ENCODE results near the gene LCLAT1.

Gene LCLAT1

DNA sequence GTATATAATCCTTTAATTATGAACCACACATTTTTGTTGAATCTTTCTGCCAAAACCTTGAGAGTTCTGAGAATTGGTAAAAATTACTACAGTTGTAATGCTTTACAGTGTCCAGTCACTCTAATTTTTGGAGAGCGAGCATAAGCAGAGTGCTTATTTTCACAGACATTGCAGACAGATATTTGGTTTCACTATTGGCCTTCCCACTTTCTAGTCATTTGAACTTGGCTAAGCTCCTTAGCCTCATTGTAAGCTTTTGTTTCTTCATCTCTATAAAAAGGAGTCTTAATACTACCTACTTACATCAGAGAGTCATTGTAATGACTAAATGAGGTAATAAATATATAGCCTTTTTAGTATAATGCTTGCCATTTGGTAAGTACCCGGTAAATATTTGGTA, 80.4 kb downstream of the LCLAT1 start:
- no peak for TF ChIP-seq GATA3 (IDR thresholded peaks at IDR 0.05; ENCODE audit: low read depth, low read length)
- TF ChIP-seq GATA2 (IDR thresholded peaks at IDR 0.05; ENCODE audit: low read depth, low read length), result no peak

DNA sequence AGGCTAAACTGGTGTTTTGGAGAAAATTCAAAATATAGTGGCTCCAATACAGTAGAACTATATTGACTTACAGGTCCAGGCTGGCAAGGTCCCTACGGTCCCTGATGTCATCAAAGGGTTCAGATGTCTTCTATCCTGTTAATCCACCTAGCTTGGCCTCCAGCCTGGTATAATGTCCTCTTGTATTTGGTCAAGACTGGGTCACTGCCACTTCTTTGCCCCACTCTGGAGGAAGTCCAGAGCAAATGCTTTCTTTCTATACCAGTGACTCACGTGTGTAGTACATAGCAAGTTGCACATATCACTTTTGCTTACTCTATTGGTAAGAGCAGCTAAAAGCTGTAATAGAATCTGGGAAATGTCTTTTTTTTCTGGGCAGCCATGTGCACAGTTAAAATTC, 80.8 kb downstream of the LCLAT1 start:
- TF ChIP-seq GATA2 (IDR thresholded peaks at IDR 0.05; ENCODE audit: low read depth, low read length), result no peak
- no peak for TF ChIP-seq GATA3 (IDR thresholded peaks at IDR 0.05; ENCODE audit: low read depth, low read length)

DNA sequence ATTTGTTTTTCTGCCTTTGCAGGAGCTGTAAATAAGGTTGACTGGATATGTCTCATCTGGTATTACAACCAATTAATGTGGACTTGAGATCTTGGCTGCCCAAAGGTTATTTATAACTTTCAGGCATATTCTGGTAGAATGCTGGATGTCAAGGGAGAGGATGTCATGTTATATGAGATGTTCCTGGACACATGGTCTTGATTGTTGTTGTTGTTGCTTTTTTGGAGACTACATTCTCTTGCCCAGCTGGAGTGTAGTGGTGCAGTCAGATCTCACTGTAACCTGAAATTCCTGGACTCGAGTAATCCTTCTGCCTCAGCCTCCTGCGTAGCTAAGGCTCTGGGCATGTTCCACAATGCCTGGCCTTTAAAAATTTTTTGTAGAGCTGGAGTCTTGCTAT, 83.3 kb downstream of the LCLAT1 start:
- no peak for TF ChIP-seq GATA2 (IDR thresholded peaks at IDR 0.05; ENCODE audit: low read depth, low read length)

DNA sequence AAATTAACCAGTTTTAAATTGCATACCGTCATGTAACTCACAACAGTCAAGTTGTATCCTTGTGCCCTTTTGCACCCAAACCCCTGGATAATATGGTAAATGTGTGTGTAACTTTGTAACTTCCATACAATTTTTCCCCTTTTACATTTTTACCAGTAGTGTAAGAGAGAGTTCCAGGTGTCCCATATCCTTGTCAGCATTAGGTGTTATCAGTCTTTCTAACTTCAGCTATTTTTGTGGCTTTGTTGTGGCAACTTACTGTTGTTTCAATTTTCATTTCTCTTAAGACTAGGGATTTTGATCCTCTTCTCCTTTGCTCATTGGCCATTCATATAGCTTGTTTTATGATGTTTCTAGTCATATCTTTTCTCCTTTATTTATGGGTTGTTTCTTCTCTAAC, 94.6 kb downstream of the LCLAT1 start:
- no peak for TF ChIP-seq GATA3 (IDR thresholded peaks at IDR 0.05; ENCODE audit: low read depth, low read length)
- TF ChIP-seq GATA2 (IDR thresholded peaks at IDR 0.05; ENCODE audit: low read depth, low read length), result no peak

DNA sequence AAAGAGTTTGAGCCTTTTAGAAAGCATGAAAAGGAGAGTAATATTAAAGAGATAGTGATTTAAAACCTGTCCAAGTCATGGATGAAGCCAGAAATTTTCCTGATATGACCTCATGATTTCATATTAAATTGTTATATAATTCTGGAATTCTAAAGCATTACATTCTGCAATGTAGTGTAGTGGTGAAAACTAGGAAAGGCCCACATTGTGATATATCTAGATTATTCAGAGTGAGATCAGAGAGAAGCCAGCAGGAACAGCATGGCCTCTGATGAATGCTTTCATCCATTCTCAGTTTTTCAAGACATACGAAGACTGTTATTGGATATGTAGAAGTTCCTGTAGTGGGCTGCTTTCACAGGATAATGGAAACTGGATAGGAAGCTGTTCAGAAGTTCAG, 98.8 kb downstream of the LCLAT1 start:
- TF ChIP-seq GATA2 (IDR thresholded peaks at IDR 0.05; ENCODE audit: low read depth, low read length) (no peak), GATA3 (IDR thresholded peaks at IDR 0.05; ENCODE audit: low read depth, low read length) (no peak)

DNA sequence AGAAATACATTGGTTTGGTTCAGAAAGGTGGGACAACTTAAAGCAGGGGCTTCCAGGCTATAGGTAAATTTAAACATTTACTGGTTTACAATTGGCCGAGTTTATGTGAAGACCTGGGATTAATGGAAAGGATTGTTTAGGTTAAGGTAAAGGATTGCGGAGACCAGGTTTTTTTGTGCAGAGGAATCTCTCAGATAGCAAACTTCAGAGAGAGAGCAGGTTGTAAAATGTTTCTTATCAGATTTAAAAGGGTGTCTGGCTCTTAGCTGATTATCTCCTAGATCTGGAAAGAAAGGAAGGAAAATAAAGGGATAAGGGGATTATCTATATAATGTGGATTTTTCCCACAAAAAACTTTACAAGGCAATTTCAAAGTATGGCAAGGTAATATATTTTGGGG, 101.3 kb downstream of the LCLAT1 start:
- TF ChIP-seq GATA2 (IDR thresholded peaks at IDR 0.05; ENCODE audit: low read depth, low read length) (no peak), GATA3 (IDR thresholded peaks at IDR 0.05; ENCODE audit: low read depth, low read length) (peak; percentile 29; the same call in 1 of the 2 replicates)

DNA sequence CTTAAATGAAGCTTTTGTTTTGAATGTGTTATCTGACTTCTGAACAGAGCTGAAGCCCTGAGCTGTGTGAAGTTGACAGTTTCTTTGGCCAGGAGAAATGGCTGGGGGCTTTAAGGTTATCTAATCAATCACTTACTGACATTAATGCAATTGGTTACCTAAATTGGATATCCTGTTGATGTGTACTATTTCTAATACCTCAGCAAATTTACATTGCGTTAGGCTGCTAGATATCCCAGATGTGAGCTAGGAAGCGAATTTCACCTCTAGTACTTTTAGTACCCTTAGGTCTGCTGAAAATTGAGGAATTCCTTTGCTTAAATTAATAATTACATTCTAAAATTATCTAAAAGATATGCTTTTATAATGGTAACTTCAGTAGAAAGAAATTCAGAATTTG, 102.0 kb downstream of the LCLAT1 start:
- no peak for TF ChIP-seq GATA3 (IDR thresholded peaks at IDR 0.05; ENCODE audit: low read depth, low read length)
- no peak for TF ChIP-seq GATA2 (IDR thresholded peaks at IDR 0.05; ENCODE audit: low read depth, low read length)

DNA sequence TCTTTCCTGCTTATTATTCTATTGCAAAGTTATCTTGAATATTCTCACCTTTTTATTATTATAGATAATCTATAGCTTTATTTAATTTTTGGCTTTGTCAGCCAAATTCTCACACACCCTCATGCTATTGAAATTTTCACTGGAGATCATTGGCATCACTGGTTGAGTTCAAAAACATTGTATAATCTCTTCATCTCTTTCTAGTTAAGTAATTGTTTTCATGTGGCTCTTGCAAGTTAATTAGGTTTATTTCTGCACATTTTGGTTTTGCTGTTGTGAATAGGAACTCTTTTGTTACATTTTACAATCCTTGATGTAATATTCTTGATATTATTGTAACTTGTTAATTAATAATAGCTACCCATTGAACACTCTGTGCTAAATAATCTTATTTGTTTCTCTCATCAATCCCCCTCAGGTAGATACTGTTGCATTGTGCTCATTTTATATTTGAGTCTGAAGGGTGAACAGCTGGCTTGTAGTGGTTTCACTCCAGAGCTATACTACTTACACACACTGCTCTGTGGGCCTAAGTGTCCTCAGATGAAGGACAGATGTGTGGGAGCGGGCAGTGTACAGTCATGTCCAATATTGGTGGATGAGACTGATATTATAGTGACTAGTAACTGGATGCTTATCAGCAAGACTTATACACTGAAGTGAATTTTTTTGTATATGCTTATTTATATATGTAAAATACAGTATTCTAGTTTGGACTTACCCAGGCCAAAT, 112.7 kb downstream of the LCLAT1 start:
- TF ChIP-seq GATA3 (IDR thresholded peaks at IDR 0.05; ENCODE audit: low read depth, low read length), result peak; percentile 52
- no peak for TF ChIP-seq GATA2 (IDR thresholded peaks at IDR 0.05; ENCODE audit: low read depth, low read length)

DNA sequence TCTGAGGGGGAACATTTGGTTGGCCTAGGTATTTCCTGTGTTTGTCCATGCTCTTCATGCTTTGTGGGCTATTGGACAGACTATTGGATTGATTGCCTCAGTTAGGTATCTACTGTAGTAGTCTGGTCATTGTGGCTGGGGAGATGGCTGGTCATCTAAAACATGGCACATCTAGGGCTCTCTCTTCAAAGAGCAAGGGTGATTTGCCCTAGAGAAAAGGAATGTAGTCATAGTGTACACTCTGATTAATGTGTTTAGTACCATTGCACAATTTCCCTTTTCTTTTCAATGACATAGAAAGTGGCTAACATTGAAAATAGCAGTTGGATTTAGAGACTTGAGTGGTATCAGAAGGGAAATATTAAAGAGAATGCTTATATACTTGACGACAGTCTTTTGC, 114.3 kb downstream of the LCLAT1 start:
- no peak for TF ChIP-seq GATA3 (IDR thresholded peaks at IDR 0.05; ENCODE audit: low read depth, low read length)
- no peak for TF ChIP-seq GATA2 (IDR thresholded peaks at IDR 0.05; ENCODE audit: low read depth, low read length)

DNA sequence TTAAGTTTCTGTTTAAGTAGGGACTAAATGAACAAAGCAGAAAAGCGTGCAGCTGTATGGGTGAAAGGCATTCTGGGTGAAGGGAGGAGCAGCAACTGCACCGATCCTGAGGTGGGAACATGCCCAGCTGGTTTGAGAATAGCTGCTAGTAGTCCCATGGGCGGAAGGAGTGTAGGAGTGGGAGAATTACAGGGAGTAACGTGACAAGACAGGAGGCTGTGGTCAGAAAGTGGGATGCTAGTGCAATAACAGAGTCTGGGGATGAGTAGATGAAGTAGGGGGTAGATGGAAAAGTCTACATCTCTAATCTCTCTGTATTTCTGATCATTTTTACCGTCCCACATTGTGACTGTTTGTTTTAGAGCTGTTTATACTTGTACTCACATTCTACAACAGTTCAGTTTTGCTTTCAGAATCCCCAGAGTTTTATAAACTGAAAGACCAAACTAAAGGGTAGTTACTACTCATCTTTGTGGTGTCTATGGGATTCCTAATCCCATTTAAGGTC, 118.9 kb downstream of the LCLAT1 start:
- TF ChIP-seq GATA2 (IDR thresholded peaks at IDR 0.05; ENCODE audit: low read depth, low read length), result no peak
- TF ChIP-seq GATA3 (IDR thresholded peaks at IDR 0.05; ENCODE audit: low read depth, low read length), result no peak

DNA sequence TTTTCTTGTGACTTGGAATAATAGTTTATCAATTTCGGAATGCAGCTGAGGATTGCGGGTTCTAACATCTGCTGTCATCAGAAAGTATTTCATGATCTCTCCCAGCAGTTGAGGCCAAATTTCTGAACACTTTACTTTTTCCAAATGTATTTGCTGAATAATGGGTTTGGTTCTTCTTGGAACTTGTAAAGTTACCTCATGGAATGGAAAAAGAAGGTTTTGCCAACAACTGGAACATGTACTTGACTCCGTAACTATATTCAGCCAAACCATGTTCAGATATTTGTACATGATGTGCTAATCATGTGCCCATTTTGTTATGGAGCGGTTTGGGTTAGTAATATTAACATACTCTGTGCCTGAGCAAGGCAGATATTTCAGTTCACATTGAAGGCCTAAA, 119.6 kb downstream of the LCLAT1 start:
- TF ChIP-seq GATA2 (IDR thresholded peaks at IDR 0.05; ENCODE audit: low read depth, low read length), result no peak

DNA sequence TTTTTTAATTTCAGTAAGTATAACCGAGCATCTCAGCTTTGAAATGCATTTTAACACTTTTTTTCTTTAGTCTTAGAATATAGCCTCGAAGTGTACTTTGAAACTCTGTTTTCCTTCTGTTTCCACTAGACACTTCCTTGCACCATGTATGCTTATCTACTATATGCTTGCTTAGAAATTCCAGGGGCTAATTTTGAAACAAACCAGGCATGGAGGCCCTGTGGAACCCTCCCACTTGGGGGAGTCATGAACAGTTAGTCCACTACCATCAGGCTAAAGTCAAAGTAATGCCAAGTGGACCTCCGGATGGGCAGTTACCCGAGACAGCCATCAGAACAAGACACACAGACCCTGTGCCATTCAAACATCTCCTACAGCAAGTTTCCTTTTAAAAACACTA, 120.3 kb downstream of the LCLAT1 start:
- TF ChIP-seq GATA3 (IDR thresholded peaks at IDR 0.05; ENCODE audit: low read depth, low read length) (no peak), GATA2 (IDR thresholded peaks at IDR 0.05; ENCODE audit: low read depth, low read length) (no peak)

DNA sequence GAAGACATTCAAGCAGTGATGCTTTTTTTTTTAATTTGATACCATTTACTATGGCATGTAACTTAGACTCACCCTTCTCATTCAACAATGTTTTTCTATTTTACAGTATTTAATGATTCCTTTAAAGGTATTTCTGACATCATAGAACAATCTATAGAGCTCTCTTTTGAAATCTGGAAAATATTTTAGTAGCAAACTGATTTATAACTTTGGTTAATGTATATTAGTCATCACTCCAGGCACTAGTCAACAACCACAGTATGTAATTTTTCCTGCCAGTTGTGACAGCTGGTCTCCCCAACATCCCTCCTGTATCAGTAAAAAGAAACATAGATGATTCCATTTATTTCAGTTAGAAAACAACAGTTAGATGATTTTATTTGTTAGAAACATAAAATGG, 122.9 kb downstream of the LCLAT1 start:
- TF ChIP-seq GATA2 (IDR thresholded peaks at IDR 0.05; ENCODE audit: low read depth, low read length) (no peak), GATA3 (IDR thresholded peaks at IDR 0.05; ENCODE audit: low read depth, low read length) (no peak)

DNA sequence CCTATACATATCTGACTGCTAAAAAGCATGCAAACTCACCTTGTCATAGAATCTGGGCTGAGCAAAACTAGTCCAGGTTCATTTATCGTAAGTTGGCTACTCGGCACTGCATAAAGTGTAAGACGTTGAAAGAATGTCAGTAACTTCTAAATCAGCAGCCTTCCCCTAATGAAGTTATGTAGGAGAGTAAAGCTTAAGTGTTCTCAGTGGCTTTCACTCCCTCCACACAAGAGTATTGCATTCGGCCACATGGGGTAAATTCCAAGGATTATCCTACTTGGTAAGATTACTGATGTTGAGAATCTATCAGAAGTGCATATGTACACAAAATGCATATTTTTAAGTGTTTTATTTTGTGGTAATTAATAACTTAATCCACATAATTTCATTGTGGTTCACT, 130.1 kb downstream of the LCLAT1 start:
- TF ChIP-seq GATA3 (IDR thresholded peaks at IDR 0.05; ENCODE audit: low read depth, low read length) (no peak), GATA2 (IDR thresholded peaks at IDR 0.05; ENCODE audit: low read depth, low read length) (no peak)

DNA sequence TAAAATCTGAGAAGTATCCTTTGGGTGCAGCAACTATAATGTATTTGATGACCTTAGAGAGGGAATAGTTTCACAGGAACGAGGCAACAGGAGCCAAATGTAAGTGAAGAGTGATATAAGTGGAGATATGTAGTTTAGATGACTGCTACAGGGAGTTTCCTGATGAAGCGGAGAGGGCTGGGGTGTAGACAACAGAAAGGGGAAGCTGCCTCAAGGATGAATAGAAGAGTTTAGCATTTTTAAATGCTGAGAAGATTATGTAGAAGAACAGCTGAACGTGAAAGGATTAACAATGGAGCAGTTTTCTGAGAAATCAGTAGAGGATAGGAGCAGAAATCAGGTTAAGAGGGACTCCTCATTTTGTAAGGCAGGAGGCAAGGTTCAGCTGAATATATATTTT, 133.3 kb downstream of the LCLAT1 start:
- TF ChIP-seq GATA3 (IDR thresholded peaks at IDR 0.05; ENCODE audit: low read depth, low read length) (no peak), GATA2 (IDR thresholded peaks at IDR 0.05; ENCODE audit: low read depth, low read length) (no peak)

DNA sequence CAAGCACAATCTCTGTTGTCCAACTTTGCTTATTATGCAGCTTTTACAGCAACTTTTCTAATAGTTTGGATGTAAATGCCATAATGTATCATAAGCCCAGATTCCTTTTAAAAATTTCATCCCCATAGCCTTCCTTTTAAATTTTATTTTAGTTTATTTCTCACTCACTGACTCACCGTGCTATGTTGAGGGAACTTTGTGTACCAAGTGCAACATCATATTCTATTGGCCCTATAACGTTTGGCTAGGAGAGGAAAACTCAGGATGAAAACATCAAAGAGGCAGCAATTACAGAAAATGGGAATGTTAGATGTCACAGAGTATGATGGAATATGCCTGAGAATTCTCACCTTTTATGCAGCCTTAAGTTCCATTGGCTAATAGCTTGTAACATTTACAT, 135.5 kb downstream of the LCLAT1 start:
- no peak for TF ChIP-seq GATA2 (IDR thresholded peaks at IDR 0.05; ENCODE audit: low read depth, low read length)
- TF ChIP-seq GATA3 (IDR thresholded peaks at IDR 0.05; ENCODE audit: low read depth, low read length), result 0 out of 2 replicates have a peak, but pooled peaks have one; percentile 16

Measured in SH-SY5Y (cell line).